Liver (tissue), 9 donors: ENCODE measurements around the gene NSMCE4A. TPM values are rescaled to one million over a fixed set of nuclear protein-coding genes. Genes with fewer than 3 reads are reported as not detected.
A peak's percentile ranks its signal among the peaks of the same experiment; 100 is the strongest.

Experiments
- DNase-seq: peaks from one replicate; pipeline ENCODE4 v3.0.0-alpha.2; 2017; ENCODE audit warnings: low spot score
- H3K27ac ChIP-seq, 2 donors: one replicate each; pipeline ENCODE4 v1.7.0; 2013; ENCODE audit warnings: inconsistent platforms in 2 of 2, low read length in 2 of 2, control low read depth in 1 of 2, low read depth in 1 of 2, mild to moderate bottlenecking in 1 of 2
- H3K27me3 ChIP-seq, 4 donors: one replicate each; pipeline versions ENCODE4 v1.6.1 to v1.7.0; 2013; ENCODE audit warnings: low read length in 3 of 4, inconsistent platforms in 1 of 4, mild to moderate bottlenecking in 1 of 4, moderate library complexity in 1 of 4; ENCODE audit not compliant: control insufficient read depth in 4 of 4, insufficient read depth in 4 of 4
- H3K36me3 ChIP-seq, 4 donors: one replicate each; pipeline versions ENCODE4 v1.6.1 to v1.7.0; 2013; ENCODE audit warnings: low read length in 3 of 4, mild to moderate bottlenecking in 3 of 4, low read depth in 1 of 4, moderate library complexity in 1 of 4; ENCODE audit not compliant: control insufficient read depth in 4 of 4, insufficient read depth in 3 of 4
- H3K4me1 ChIP-seq, 4 donors: one replicate each; pipeline versions ENCODE4 v1.6.1 to v1.7.0; 2013; ENCODE audit warnings: low read length in 3 of 4, mild to moderate bottlenecking in 3 of 4, moderate library complexity in 1 of 4; ENCODE audit not compliant: control insufficient read depth in 4 of 4, insufficient read depth in 4 of 4
- H3K4me3 ChIP-seq, 3 donors: one replicate each; pipeline versions ENCODE4 v1.6.1 to v1.7.0; 2013; ENCODE audit warnings: low read length in 3 of 3, control low read depth in 1 of 3, low read depth in 1 of 3, mild to moderate bottlenecking in 1 of 3
- H3K9ac ChIP-seq, 2 donors: one replicate each; pipeline ENCODE4 v1.7.0; 2013; ENCODE audit warnings: low read length in 2 of 2, mild to moderate bottlenecking in 2 of 2, moderate library complexity in 2 of 2, control low read depth in 1 of 2, low read depth in 1 of 2
- H3K9me3 ChIP-seq, 4 donors: one replicate each; pipeline versions ENCODE4 v1.6.1 to v1.7.0; 2013; ENCODE audit warnings: low read length in 3 of 4; ENCODE audit not compliant: control insufficient read depth in 4 of 4
- ATF3 ChIP-seq: IDR thresholded peaks from 2 replicates; pipeline ENCODE4 v1.6.1; 2016; ENCODE audit warnings: antibody characterized with exemption
- CTCF ChIP-seq: fragments of 150-350 bp; IDR thresholded peaks from 2 replicates; pipeline ENCODE4 v1.5.1; 2017; ENCODE audit warnings: improper control_type of control experiment, low read depth, low read length; ENCODE audit not compliant: missing input control
- EGR1 ChIP-seq, 2 donors: IDR thresholded peaks; 2 replicates each; pipeline ENCODE4 v1.6.1; 2016 to 2018; ENCODE audit warnings: antibody characterized with exemption in 2 of 2, low read depth in 2 of 2
- FOXA1 ChIP-seq: IDR thresholded peaks from 2 replicates; pipeline ENCODE4 v1.6.1; 2016; ENCODE audit warnings: antibody characterized with exemption
- FOXA2 ChIP-seq: IDR thresholded peaks from 2 replicates; pipeline ENCODE4 v1.6.1; 2016; ENCODE audit warnings: antibody characterized with exemption
- GABPA ChIP-seq, 2 donors: IDR thresholded peaks in 1 of 2; conservative IDR thresholded peaks in 1 of 2; 2 replicates each; pipeline ENCODE4 v1.6.1; 2016; ENCODE audit warnings: antibody characterized with exemption in 2 of 2, mild to moderate bottlenecking in 1 of 2, moderate library complexity in 1 of 2
- HNF4A ChIP-seq, 2 donors: conservative IDR thresholded peaks; 2 replicates each; pipeline ENCODE4 v1.6.1; 2016; ENCODE audit warnings: antibody characterized with exemption in 2 of 2, mild to moderate bottlenecking in 2 of 2
- HNF4G ChIP-seq: IDR thresholded peaks from 2 replicates; pipeline ENCODE4 v1.6.1; 2016; ENCODE audit warnings: antibody characterized with exemption
- JUND ChIP-seq, 2 donors: IDR thresholded peaks; 2 replicates each; pipeline ENCODE4 v1.6.1; 2016; ENCODE audit warnings: antibody characterized with exemption in 2 of 2
- MAX ChIP-seq: IDR thresholded peaks from 2 replicates; pipeline ENCODE4 v1.6.1; 2016; ENCODE audit warnings: antibody characterized with exemption
- NR2F2 ChIP-seq: IDR thresholded peaks from 2 replicates; pipeline ENCODE4 v1.6.1; 2016; ENCODE audit warnings: antibody characterized with exemption
- RAD21 ChIP-seq, 2 donors: IDR thresholded peaks; 2 replicates each; pipeline ENCODE4 v1.6.1; 2016; ENCODE audit warnings: antibody characterized with exemption in 2 of 2, mild to moderate bottlenecking in 2 of 2
- REST ChIP-seq: IDR thresholded peaks from 2 replicates; pipeline ENCODE4 v1.6.1; 2016; ENCODE audit warnings: antibody characterized with exemption, mild to moderate bottlenecking
- RXRA ChIP-seq, 2 donors: IDR thresholded peaks; 2 replicates each; pipeline ENCODE4 v1.6.1; 2017 to 2018; ENCODE audit warnings: antibody characterized with exemption in 2 of 2, mild to moderate bottlenecking in 1 of 2
- SP1 ChIP-seq: IDR thresholded peaks from 2 replicates; pipeline ENCODE4 v1.6.1; 2018; ENCODE audit warnings: antibody characterized with exemption, mild to moderate bottlenecking
- TAF1 ChIP-seq: conservative IDR thresholded peaks from 2 replicates; pipeline ENCODE4 v1.6.1; 2016; ENCODE audit warnings: antibody characterized with exemption, mild to moderate bottlenecking
- YY1 ChIP-seq: IDR thresholded peaks from 2 replicates; pipeline ENCODE4 v1.6.1; 2016; ENCODE audit warnings: antibody characterized with exemption, mild to moderate bottlenecking
- ZBTB33 ChIP-seq: IDR thresholded peaks from 2 replicates; pipeline ENCODE4 v1.6.1; 2016; ENCODE audit warnings: antibody characterized with exemption
- WGBS: extraction: QIAGEN DNeasy Blood & Tissue Kit; methylation state at CpG from one replicate; pipeline ENCODE4 v1.1.7; 2013; 5-methylcytosine and 5-hydroxymethylcytosine counted together
- polyA plus RNA-seq, 2 donors: library from polyadenylated mRNA; stranded (reverse) in 1 of 2; unstranded in 1 of 2; fragments of 200-250 nt in 1 of 2; fragments of >200 nt in 1 of 2; fragmentation: Nextera tagmentation in 1 of 2; extraction: Ambion mirVana in 1 of 2; gene quantifications; one replicate each; pipeline versions ENCODE4 v1.2.1 to v1.2.3, GENCODE V29; 2013 to 2015
- total RNA-seq, 2 donors: library from RNA; depleted of rRNA; stranded (reverse); fragments of >200 nt; gene quantifications; one replicate each; pipeline ENCODE4 v1.2.3, GENCODE V29; 2014
- donor health status: healthy.
- donor health status: healthy.
- donor health status: healthy.
- donor health status: healthy.
- donor health status: healthy.

Gene NSMCE4A
- total and polyA plus RNA-seq, 4 donors: 16.8 to 46.5 (median 30.8) TPM

GRCh38 chr10:121990015-121990677, 15.1 kb upstream of the NSMCE4A start:
- no peak for DNase-seq
- no peaks in the 10 kb centered on the region for H3K36me3 ChIP-seq
- H3K9me3 ChIP-seq: no peaks in the 10 kb centered on the region
- no peak for TF ChIP-seq FOXA1
- no peak for TF ChIP-seq ATF3
- no peak for TF ChIP-seq HNF4G
- TF ChIP-seq HNF4A (conservative IDR thresholded peaks at IDR 0.05): peak; percentile 14 to 25
- TF ChIP-seq RXRA (IDR thresholded peaks at IDR 0.05): peak in 1 of 2 donors; percentile 20
- TF ChIP-seq SP1: peak; percentile 38
- H3K9ac ChIP-seq: peak overlapping the region in 1 of 2 donors; percentile 30
- H3K4me3 ChIP-seq: peak overlapping the region in 1 of 3 donors; percentile 27
- H3K4me1 ChIP-seq: peaks cover 0 to 7% (median 2%) of the 10 kb centered on the region in 4 donors
- H3K27ac ChIP-seq: peak overlapping the region; percentile 28 to 68
- H3K27me3 ChIP-seq: no peaks in the 10 kb centered on the region
- 43% methylated on average over 9 of the region's 9 CpGs for WGBS

GRCh38 chr10:121988361-121989324, 13.6 kb upstream of the NSMCE4A start, which contains the start of gene TACC2:
Gene TACC2 (plus strand): TSS chr10:121989163. CDS start chr10:122021982, 32,819 bp downstream.
- TF ChIP-seq ZBTB33 (no peak), RAD21 (IDR thresholded peaks at IDR 0.05) (no peak), FOXA1 (no peak), CTCF (no peak), EGR1 (IDR thresholded peaks at IDR 0.05; ENCODE audit: low read depth in 2 of 2) (no peak), ATF3 (no peak), JUND (IDR thresholded peaks at IDR 0.05) (no peak), NR2F2 (no peak), YY1 (no peak), RXRA (IDR thresholded peaks at IDR 0.05) (no peak), MAX (no peak), HNF4A (conservative IDR thresholded peaks at IDR 0.05) (no peak), HNF4G (no peak), FOXA2 (no peak), GABPA (IDR thresholded peaks at IDR 0.05 in 1 of 2, conservative IDR thresholded peaks at IDR 0.05 in 1 of 2) (no peak), SP1 (no peak), REST (no peak), TAF1 (no peak)
- peak within 1 kb of the TSS in 1 of 3 donors; percentile 27 for H3K4me3 ChIP-seq
- peaks cover 0 to 6% (median 3%) of the 10 kb centered on the region in 4 donors for H3K9me3 ChIP-seq
- WGBS: 90% methylated on average over 15 of the region's 15 CpGs
- H3K36me3 ChIP-seq: no peaks in the 10 kb centered on the region
- no peak for DNase-seq
- H3K27me3 ChIP-seq: no peaks in the 10 kb centered on the region
- no peak within 1 kb of the TSS for H3K9ac ChIP-seq
- H3K27ac ChIP-seq: peak within 1 kb of the TSS in 1 of 2 donors; percentile 68
- peaks cover 0 to 6% (median 2%) of the 10 kb centered on the region in 4 donors for H3K4me1 ChIP-seq
